Measurements from ENCODE around the gene MIS12. TPM values are rescaled to one million over a fixed set of nuclear protein-coding genes. Genes with fewer than 3 reads are reported as not detected.

MIS12 gene
- total and polyA plus RNA-seq, 2 of the 4 experiments (the other 2 are of a cell fraction): 7.5 to 11.7 TPM

DNA sequence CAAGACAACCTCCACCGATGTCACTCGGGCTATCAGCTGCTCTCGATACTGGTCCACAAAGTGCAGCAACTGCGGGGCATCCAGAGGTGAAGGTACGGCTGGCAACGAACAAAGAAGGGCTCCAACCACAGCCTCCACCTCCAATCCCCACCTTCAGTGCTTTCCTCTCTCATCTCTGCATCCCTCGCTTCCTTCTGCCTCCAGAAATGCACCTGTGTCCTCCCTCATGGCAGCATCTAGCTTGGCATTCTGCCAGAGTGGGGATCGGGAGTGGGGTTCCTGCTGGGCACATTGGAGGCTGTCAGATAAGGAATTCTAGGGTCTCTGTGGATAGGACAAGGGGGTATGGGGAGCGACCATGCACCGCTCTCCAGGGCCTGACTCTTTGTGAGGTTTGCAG lies 28.6 kb downstream of the MIS12 start:
- H2AK5ac ChIP-seq (ENCODE audit: low read depth, low read length): peak overlapping the region; percentile 93
- no peaks in the 10 kb centered on the region for H3K9me3 ChIP-seq (ENCODE audit: control insufficient read depth, insufficient read depth, low read length)
- peaks cover 25% of the 10 kb centered on the region for H3K9me1 ChIP-seq (ENCODE audit: insufficient read depth, low read length)
- peak overlapping the region; percentile 44 for H4K5ac ChIP-seq (ENCODE audit: low read depth, low read length)
- peak overlapping the region; percentile 93 for H3K4ac ChIP-seq (ENCODE audit: low read depth, low read length)
- DNase-seq (no peak), ATAC-seq (ENCODE audit: low read depth) (no peak)
- H3K4me1 ChIP-seq (ENCODE audit: control insufficient read depth, insufficient read depth, low read length): peaks cover 16% of the 10 kb centered on the region
- CTCF ChIA-PET: interaction anchor here (1.2 kb wide), 1 partner anchor 13 kb away, joined by 3 read pairs; no protein-coding TSS in a partner anchor
- H3K9ac ChIP-seq (ENCODE audit: low read depth, low read length): no peak overlapping the region
- peak overlapping the region; percentile 27 for H2AFZ ChIP-seq (replicated peaks; ENCODE audit: low read length, poor library complexity)
- peak overlapping the region; percentile 89 for H2AK9ac ChIP-seq (replicated peaks; ENCODE audit: low read depth, low read length, poor library complexity)
- H3K23ac ChIP-seq (ENCODE audit: low read depth, low read length): peak overlapping the region; percentile 83
- peaks cover 5% of the 10 kb centered on the region; the same call in 1 of the 2 replicates for H3K36me3 ChIP-seq (ENCODE audit: control insufficient read depth, insufficient read depth, low read length)
- peaks cover 3% of the 10 kb centered on the region; the same call in 1 of the 2 replicates for H4K20me1 ChIP-seq (ENCODE audit: insufficient read depth, low read length)
- dilution Hi-C loops (cut with HindIII; ENCODE audit: low sequenced_read_pairs, unreplicated experiment) (no loop called here), in situ Hi-C loops (cut with MboI; ENCODE audit: low sequenced_read_pairs) (no loop called here), intact Hi-C loops (cut with micrococcal nuclease) (no loop called here)
- peak overlapping the region; percentile 93 for H3K14ac ChIP-seq (replicated peaks; ENCODE audit: low read depth, low read length)
- peak overlapping the region; percentile 53 to 85; a peak in 3 of 4 replicates for H4K8ac ChIP-seq (ENCODE audit: low read depth in 2 of 2, low read length in 2 of 2)
- BruUV-seq (replicated peaks): no TSS peak
- H3K27ac ChIP-seq (ENCODE audit: insufficient read depth, low read length): peak overlapping the region; percentile 61
- no CpG with 5 or more reads among the region's 10 CpGs for WGBS, 2 experiments (ENCODE audit: extremely low coverage in 2 of 2, insufficient read length in 1 of 2)
- POLR2A ChIA-PET (ENCODE audit: unreplicated experiment): interaction anchor here (1.5 kb wide), 1 partner anchor 29 kb away, joined by 3 read pairs; the partner anchor contains the start of genes DERL2 and MIS12
- peak overlapping the region; percentile 90; the same call in 2 of the 3 replicates for H2BK15ac ChIP-seq (ENCODE audit: low read depth, low read length)
- H3K4me3 ChIP-seq (ENCODE audit: insufficient read depth, low read depth, low read length): no peak overlapping the region
- peaks cover 9 to 28% of the 10 kb centered on the region in 2 experiments for H3K79me1 ChIP-seq (ENCODE audit: low read depth in 1 of 2, low read length in 2 of 2)
- peak overlapping the region; percentile 94 for H4K91ac ChIP-seq (ENCODE audit: insufficient read depth, low read depth, low read length)
- no peak overlapping the region for H3K56ac ChIP-seq (ENCODE audit: extremely low read depth, insufficient read depth, low read length)
- no peaks in the 10 kb centered on the region for H3K27me3 ChIP-seq (ENCODE audit: control insufficient read depth, insufficient read depth, low read length)
- no peak for TF ChIP-seq RAD21 (IDR thresholded peaks at IDR 0.05; ENCODE audit: low read length)
- no peak for TF ChIP-seq USF2 (IDR thresholded peaks at IDR 0.05; ENCODE audit: low read depth, low read length)
- TF ChIP-seq FOS (IDR thresholded peaks at IDR 0.05; ENCODE audit: low read depth, low read length): no peak
- no peak for TF ChIP-seq CTCF (conservative IDR thresholded peaks at IDR 0.05; ENCODE audit: low read depth, low read length)
- TF ChIP-seq CHD1 (IDR thresholded peaks at IDR 0.05; ENCODE audit: low read depth, low read length): no peak
- no peak for TF ChIP-seq BHLHE40 (IDR thresholded peaks at IDR 0.05; ENCODE audit: low read depth, low read length)
- H2BK20ac ChIP-seq (ENCODE audit: low read depth, low read length): peak overlapping the region; percentile 99
- peak overlapping the region; percentile 19 for H3K18ac ChIP-seq (ENCODE audit: low read depth, low read length)
- peak overlapping the region; percentile 98 for H2BK120ac ChIP-seq (ENCODE audit: low read depth, low read length)
- no peak overlapping the region for H3K4me2 ChIP-seq (ENCODE audit: low read depth, low read length)
- H2BK5ac ChIP-seq (ENCODE audit: low read depth, low read length, poor library complexity, severe bottlenecking): peak overlapping the region; percentile 95

Measured in IMR-90 (cell line).